Upper lobe of left lung (tissue), 6 donors: ENCODE measurements around the gene APC2. TPM values are rescaled to one million over a fixed set of nuclear protein-coding genes. Genes with fewer than 3 reads are reported as not detected.

ENCODE experiments used
- ATAC-seq, 2 donors: fragments of 200-7000 bp; cut with Tn5 transposase; one replicate each; pipeline ENCODE4 v1.9.1; 2022; ENCODE audit warnings: mild to moderate bottlenecking in 2 of 2, moderate library complexity in 2 of 2; ENCODE audit not compliant: low FRiP score in 2 of 2
- DNase-seq, 2 donors: peaks; one replicate each; pipeline ENCODE4 v3.0.0-alpha.2; 2019 to 2020
- H3K27ac ChIP-seq, 4 donors: fragments of 200-600 bp; sonication (generic); one replicate each; pipeline ENCODE4 v1.5.1; 2016 to 2019
- H3K27me3 ChIP-seq, 4 donors: fragments of 200-600 bp; sonication (generic); one replicate each; pipeline ENCODE4 v1.5.1; 2017 to 2019
- H3K36me3 ChIP-seq, 4 donors: fragments of 200-600 bp; sonication (generic); one replicate each; pipeline ENCODE4 v1.5.1; 2016 to 2019
- H3K4me1 ChIP-seq, 4 donors: fragments of 200-600 bp; sonication (generic); one replicate each; pipeline ENCODE4 v1.5.1; 2018 to 2019
- H3K4me3 ChIP-seq, 4 donors: fragments of 200-600 bp; sonication (generic); one replicate each; pipeline ENCODE4 v1.5.1; 2017 to 2019; ENCODE audit warnings: mild to moderate bottlenecking in 2 of 4, moderate library complexity in 1 of 4
- H3K9me3 ChIP-seq, 4 donors: fragments of 200-600 bp; sonication (generic); one replicate each; pipeline ENCODE4 v1.5.1; 2018 to 2019
- CTCF ChIP-seq, 6 experiments: fragments of 450-650 bp in 4 of 6; fragments of 200-600 bp in 2 of 6; sonication (generic) in 2 of 6; IDR thresholded peaks; one replicate each; pipeline ENCODE4 v1.5.1; 2016 to 2019; ENCODE audit warnings: antibody characterized with exemption in 6 of 6
- EP300 ChIP-seq, 4 donors: sonication (generic); formaldehyde crosslinking; IDR thresholded peaks; one replicate each; pipeline ENCODE4 v1.5.1; 2017; ENCODE audit warnings: antibody characterized with exemption in 4 of 4, control low read depth in 2 of 4
- POLR2A ChIP-seq, 4 donors: fragments of 450-650 bp; IDR thresholded peaks; one replicate each; pipeline ENCODE4 v1.5.1; 2016 to 2017; ENCODE audit warnings: antibody characterized with exemption in 4 of 4, mild to moderate bottlenecking in 2 of 4
- POLR2AphosphoS5 ChIP-seq, 2 donors: sonication (generic); formaldehyde crosslinking; IDR thresholded peaks; one replicate each; pipeline ENCODE4 v1.5.1; 2017; ENCODE audit warnings: antibody characterized with exemption in 2 of 2
- WGBS, 2 donors: methylation state at CpG; one replicate each; pipeline ENCODE4 v1.1.5; 2017 to 2018; 5-methylcytosine and 5-hydroxymethylcytosine counted together
- total RNA-seq, 6 donors: library from RNA; depleted of rRNA in 4 of 6; stranded (reverse); fragments of >200 nt in 4 of 6; gene quantifications; one replicate each; pipeline versions ENCODE4 v1.1.0 to v1.2.1, GENCODE V29; 2016 to 2021
- donor health status: DM: no; HTN: no; CAD: no; lungs with moderate emphysema.
- donor health status: DM: no; HTN: yes; CAD: no; lungs with severe emphysema.

Gene APC2
- total RNA-seq, 6 donors from 2014 or later, result 0.06 to 1.0 (median 0.11) TPM; not detected in 1

GRCh38 chr19:1432507-1432887 is 17.4 kb upstream of the APC2 start:
- TF ChIP-seq EP300 (IDR thresholded peaks at IDR 0.05) (no peak), POLR2A (IDR thresholded peaks at IDR 0.05) (no peak), POLR2AphosphoS5 (IDR thresholded peaks at IDR 0.05) (no peak), CTCF (IDR thresholded peaks at IDR 0.05) (no peak)
- ATAC-seq (no peak), DNase-seq (peak in 1 of 2 donors; percentile 54)
- Histone ChIP-seq H3K27ac (no peak overlapping the region), H3K9me3 (no peaks in the 10 kb centered on the region), H3K36me3 (peaks cover 33 to 77% (median 68%) of the 10 kb centered on the region in 4 donors), H3K4me3 (no peak overlapping the region), H3K27me3 (no peaks in the 10 kb centered on the region), H3K4me1 (peaks cover 0 to under 1% (median under 1%) of the 10 kb centered on the region in 4 donors)
- WGBS, 2 donors, result 95 to 96% methylated on average over 16 of the region's 16 CpGs

GRCh38 chr19:1433119-1434039 is 16.5 kb upstream of the APC2 start:
- TF ChIP-seq CTCF (IDR thresholded peaks at IDR 0.05) (no peak), EP300 (IDR thresholded peaks at IDR 0.05) (no peak)
- H3K4me3 ChIP-seq, result no peak overlapping the region
- WGBS, 2 donors, result 91 to 95% methylated on average over 8 to 30 of the region's 47 CpGs
- no peaks in the 10 kb centered on the region for H3K9me3 ChIP-seq
- H3K27me3 ChIP-seq, result no peaks in the 10 kb centered on the region
- DNase-seq (peak in 1 of 2 donors; percentile 76), ATAC-seq (no peak)
- H3K36me3 ChIP-seq, result peaks cover 33 to 75% (median 65%) of the 10 kb centered on the region in 4 donors
- peaks cover 4 to 6% (median 5%) of the 10 kb centered on the region in 4 donors for H3K4me1 ChIP-seq
- no peak overlapping the region for H3K27ac ChIP-seq

- Histone ChIP-seq H3K27me3 (no peaks in the 10 kb centered on the region), H3K27ac (no peak overlapping the region), H3K4me1 (peaks cover 5 to 8% (median 7%) of the 10 kb centered on the region in 4 donors), H3K4me3 (no peak overlapping the region), H3K36me3 (peaks cover 31 to 68% (median 60%) of the 10 kb centered on the region in 4 donors), H3K9me3 (no peaks in the 10 kb centered on the region)
- no peak for DNase-seq
- no peak for ATAC-seq
- WGBS, 2 donors, result 96% methylated on average over 17 of the region's 17 CpGs; no CpG with 5 or more reads in 1 of the 2 donors
- no peak for TF ChIP-seq POLR2A (IDR thresholded peaks at IDR 0.05)
- TF ChIP-seq EP300 (IDR thresholded peaks at IDR 0.05), result no peak
These were observed 15.9 kb upstream of the APC2 start for GRCh38 chr19:1434040-1434366.

- Histone ChIP-seq H3K36me3 (peaks cover 31 to 64% (median 55%) of the 10 kb centered on the region in 4 donors), H3K27me3 (no peaks in the 10 kb centered on the region), H3K4me1 (peaks cover 11 to 14% (median 13%) of the 10 kb centered on the region in 4 donors), H3K4me3 (no peak overlapping the region), H3K27ac (no peak overlapping the region), H3K9me3 (no peaks in the 10 kb centered on the region)
- peak in 1 of 2 donors; percentile 88 for DNase-seq
- no peak for ATAC-seq
- no peak for TF ChIP-seq CTCF (IDR thresholded peaks at IDR 0.05)
- WGBS, 2 donors, result 88 to 92% methylated on average over 26 to 31 of the region's 39 CpGs
These were observed 15.3 kb upstream of the APC2 start for GRCh38 chr19:1434577-1435060.

- H3K36me3 ChIP-seq, result peaks cover 31 to 64% (median 56%) of the 10 kb centered on the region in 4 donors
- WGBS, 2 donors, result 87 to 92% methylated on average over 21 of the region's 21 CpGs
- ATAC-seq (no peak), DNase-seq (peak in 1 of 2 donors; percentile 65)
- H3K4me3 ChIP-seq, result no peak overlapping the region
- H3K9me3 ChIP-seq, result no peaks in the 10 kb centered on the region
- no peak for TF ChIP-seq EP300 (IDR thresholded peaks at IDR 0.05)
- TF ChIP-seq POLR2AphosphoS5 (IDR thresholded peaks at IDR 0.05), result no peak
- TF ChIP-seq CTCF (IDR thresholded peaks at IDR 0.05), result no peak
- TF ChIP-seq POLR2A (IDR thresholded peaks at IDR 0.05), result no peak
- no peak overlapping the region for H3K27ac ChIP-seq
- no peaks in the 10 kb centered on the region for H3K27me3 ChIP-seq
- peaks cover 16 to 23% (median 21%) of the 10 kb centered on the region in 4 donors for H3K4me1 ChIP-seq
These were observed 14.4 kb upstream of the APC2 start for GRCh38 chr19:1435378-1435989.
